C4-2B (cell line): ENCODE measurements around the gene SIRPB2.

Source experiments
- CTCF ChIP-seq: fragments of 450-650 bp; conservative IDR thresholded peaks from 2 replicates; pipeline ENCODE4 v1.5.1; 2017; ENCODE audit warnings: mild to moderate bottlenecking
- ZFX ChIP-seq: fragments of 450-650 bp; IDR thresholded peaks from 2 replicates; pipeline ENCODE4 v1.6.1; 2017

- TF ChIP-seq CTCF (no peak), ZFX (no peak)
These were observed 50.1 kb downstream of the SIRPB2 start for GRCh38 chr20:1441133-1441532.
